HepG2 (cell line): ENCODE data around the gene APBB2. TPM values are rescaled to one million over a fixed set of nuclear protein-coding genes. Genes with fewer than 3 reads are reported as not detected.

Experiments used
- ATF4 ChIP-seq, 2 experiments: fragments of 450-650 bp in 1 of 2; sonication (generic) in 1 of 2; formaldehyde crosslinking; IDR thresholded peaks; 2 replicates each; pipeline versions ENCODE4 v1.5.0 to v1.8.0; 2020 to 2022; ENCODE audit warnings: mild to moderate bottlenecking in 1 of 2, missing genetic modification reagents in 1 of 2
- EEA1 ChIP-seq: sonication (generic); formaldehyde crosslinking; IDR thresholded peaks from 2 replicates; pipeline ENCODE4 v1.5.1; 2020; ENCODE audit warnings: mild to moderate bottlenecking, missing genetic modification reagents, borderline replicate concordance
- FOXM1 ChIP-seq: sonication (generic); formaldehyde crosslinking; IDR thresholded peaks from 2 replicates; pipeline ENCODE4 v1.5.0; 2020; ENCODE audit warnings: missing genetic modification reagents
- HIC2 ChIP-seq: sonication (generic); formaldehyde crosslinking; IDR thresholded peaks from 2 replicates; pipeline ENCODE4 v1.9.0; 2022; ENCODE audit warnings: low read depth, missing genetic modification reagents
- KLF6 ChIP-seq: IDR thresholded peaks from 2 replicates; pipeline ENCODE4 v1.8.0; 2016; ENCODE audit warnings: missing biosample characterization, missing genetic modification reagents
- NFIC ChIP-seq: IDR thresholded peaks from 2 replicates; pipeline ENCODE4 v1.6.1; 2012; ENCODE audit warnings: mild to moderate bottlenecking, low read length, inconsistent platforms
- NFRKB ChIP-seq: fragments of 450-650 bp; IDR thresholded peaks from 2 replicates; pipeline ENCODE4 v1.6.1; 2017
- PCBP1 ChIP-seq: fragments of 200-400 bp; formaldehyde crosslinking; IDR thresholded peaks from 2 replicates; pipeline ENCODE4 v1.6.1; 2017; ENCODE audit warnings: mild to moderate bottlenecking, low read depth, low read length, borderline replicate concordance
- RARG ChIP-seq: sonication (generic); formaldehyde crosslinking; IDR thresholded peaks from 2 replicates; pipeline ENCODE4 v1.4.0; 2020; ENCODE audit warnings: low read depth, mild to moderate bottlenecking, missing genetic modification reagents
- SP1 ChIP-seq, 2 experiments: fragments of 450-650 bp in 1 of 2; sonication (generic) in 1 of 2; formaldehyde crosslinking in 1 of 2; IDR thresholded peaks; 2 replicates each; pipeline versions ENCODE4 v1.4.0 to v1.6.1; 2016 to 2020; ENCODE audit warnings: missing genetic modification reagents in 1 of 2
- TBL1XR1 ChIP-seq: fragments of 150-350 bp; IDR thresholded peaks from 2 replicates; pipeline ENCODE4 v1.6.1; 2014; ENCODE audit warnings: borderline replicate concordance, low read length; ENCODE audit not compliant: partially characterized antibody
- TEAD3 ChIP-seq: optimal IDR thresholded peaks from 2 replicates; pipeline ENCODE3; 2016; ENCODE audit warnings: borderline replicate concordance
- TOPORS ChIP-seq: sonication (generic); formaldehyde crosslinking; IDR thresholded peaks from 2 replicates; pipeline ENCODE4 v1.8.0; 2023; ENCODE audit warnings: mild to moderate bottlenecking, missing genetic modification reagents
- ZNF3 ChIP-seq: IDR thresholded peaks from 2 replicates; pipeline ENCODE4 v1.7.0; 2017; ENCODE audit warnings: inconsistent platforms
- ZNF552 ChIP-seq: sonication (generic); formaldehyde crosslinking; IDR thresholded peaks from 2 replicates; pipeline ENCODE4 v1.9.0; 2022; ENCODE audit warnings: missing genetic modification reagents, mild to moderate bottlenecking, borderline replicate concordance
- ZNF776 ChIP-seq: sonication (generic); formaldehyde crosslinking; IDR thresholded peaks from 2 replicates; pipeline ENCODE4 v1.4.0; 2020; ENCODE audit warnings: mild to moderate bottlenecking, missing genetic modification reagents
- ZSCAN9 ChIP-seq: IDR thresholded peaks from 2 replicates; pipeline ENCODE4 v1.6.1; 2016; ENCODE audit warnings: borderline replicate concordance
- polyA plus RNA-seq, 8 experiments: library from polyadenylated mRNA; depleted of rRNA in 3 of 8; stranded (reverse) in 7 of 8; unstranded in 1 of 8; fragments of >200 nt; fragmentation: Illumina TruSeq in 4 of 8; extraction: Trizol in 4 of 8; gene quantifications; 2 replicates each; pipeline versions ENCODE4 v1.2.1 to v1.2.3, GENCODE V29; 2011 to 2016; ENCODE audit warnings: low read depth in 4 of 8, missing spikeins in 1 of 8, mixed read lengths in 1 of 8; ENCODE audit not compliant: insufficient read depth in 1 of 8
- total RNA-seq, 5 experiments: library from RNA; depleted of rRNA; stranded (reverse); fragments of >200 nt; fragmentation: Illumina TruSeq; extraction: Trizol; gene quantifications; 2 replicates each; pipeline ENCODE4 v1.2.3, GENCODE V29; 2016; ENCODE audit warnings: low read depth in 1 of 5
- TF ChIP-seq, protein P1 (sequence below): sonication (generic); formaldehyde crosslinking; IDR thresholded peaks from 2 replicates; pipeline ENCODE4 v1.5.0; 2020; ENCODE audit warnings: missing genetic modification reagents, mild to moderate bottlenecking, borderline replicate concordance
- TF ChIP-seq, protein P2 (sequence below): sonication (generic); formaldehyde crosslinking; IDR thresholded peaks from 2 replicates; pipeline ENCODE4 v1.8.0; 2022; ENCODE audit warnings: missing genetic modification reagents, mild to moderate bottlenecking, moderate library complexity, borderline replicate concordance
- TF ChIP-seq, protein P3 (sequence below): IDR thresholded peaks from 2 replicates; pipeline ENCODE4 v1.6.1; 2012; ENCODE audit warnings: low read length, improper control_type of control experiment

The APBB2 gene
- total and polyA plus RNA-seq, 2 of the 13 experiments (the other 11 are each of a cell fraction or from before 2014, with no cell fraction given), result 11.7 to 17.0 TPM

- TF ChIP-seq, protein P1, sequence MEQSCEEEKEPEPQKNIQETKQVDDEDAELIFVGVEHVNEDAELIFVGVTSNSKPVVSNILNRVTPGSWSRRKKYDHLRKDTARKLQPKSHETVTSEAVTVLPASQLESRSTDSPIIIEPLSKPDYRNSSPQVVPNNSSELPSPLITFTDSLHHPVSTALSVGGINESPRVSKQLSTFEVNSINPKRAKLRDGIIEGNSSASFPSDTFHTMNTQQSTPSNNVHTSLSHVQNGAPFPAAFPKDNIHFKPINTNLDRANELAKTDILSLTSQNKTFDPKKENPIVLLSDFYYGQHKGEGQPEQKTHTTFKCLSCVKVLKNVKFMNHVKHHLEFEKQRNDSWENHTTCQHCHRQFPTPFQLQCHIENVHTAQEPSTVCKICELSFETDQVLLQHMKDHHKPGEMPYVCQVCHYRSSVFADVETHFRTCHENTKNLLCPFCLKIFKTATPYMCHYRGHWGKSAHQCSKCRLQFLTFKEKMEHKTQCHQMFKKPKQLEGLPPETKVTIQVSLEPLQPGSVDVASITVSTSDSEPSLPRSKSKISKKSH (CRISPR knock-in tag), result no peak
- TF ChIP-seq NFIC (no peak), TEAD3 (CRISPR knock-in tag) (peak; percentile 83), ZSCAN9 (CRISPR knock-in tag) (peak; percentile 60; the same call in 1 of the 2 replicates), NFRKB (no peak), ZNF552 (CRISPR knock-in tag) (no peak), ATF4 (CRISPR knock-in tag; IDR thresholded peaks at IDR 0.05) (peak in 1 of 2 experiments; percentile 81; a peak in 2 of 4 replicates), RARG (no peak), EEA1 (CRISPR knock-in tag) (no peak), PCBP1 (no peak), SP1 (IDR thresholded peaks at IDR 0.05) (no peak), SP1 (CRISPR knock-in tag; IDR thresholded peaks at IDR 0.05) (no peak; the same call in 1 of the 2 replicates), TOPORS (CRISPR knock-in tag) (no peak), HIC2 (CRISPR knock-in tag) (no peak), ZNF776 (0 out of 2 replicates have a peak, but pooled peaks have one; percentile 46), TBL1XR1 (no peak), KLF6 (CRISPR knock-in tag) (0 out of 2 replicates have a peak, but pooled peaks have one; percentile 73), ZNF3 (CRISPR knock-in tag) (no peak; the same call in 1 of the 2 replicates), FOXM1 (no peak)
- TF ChIP-seq, protein P2, sequence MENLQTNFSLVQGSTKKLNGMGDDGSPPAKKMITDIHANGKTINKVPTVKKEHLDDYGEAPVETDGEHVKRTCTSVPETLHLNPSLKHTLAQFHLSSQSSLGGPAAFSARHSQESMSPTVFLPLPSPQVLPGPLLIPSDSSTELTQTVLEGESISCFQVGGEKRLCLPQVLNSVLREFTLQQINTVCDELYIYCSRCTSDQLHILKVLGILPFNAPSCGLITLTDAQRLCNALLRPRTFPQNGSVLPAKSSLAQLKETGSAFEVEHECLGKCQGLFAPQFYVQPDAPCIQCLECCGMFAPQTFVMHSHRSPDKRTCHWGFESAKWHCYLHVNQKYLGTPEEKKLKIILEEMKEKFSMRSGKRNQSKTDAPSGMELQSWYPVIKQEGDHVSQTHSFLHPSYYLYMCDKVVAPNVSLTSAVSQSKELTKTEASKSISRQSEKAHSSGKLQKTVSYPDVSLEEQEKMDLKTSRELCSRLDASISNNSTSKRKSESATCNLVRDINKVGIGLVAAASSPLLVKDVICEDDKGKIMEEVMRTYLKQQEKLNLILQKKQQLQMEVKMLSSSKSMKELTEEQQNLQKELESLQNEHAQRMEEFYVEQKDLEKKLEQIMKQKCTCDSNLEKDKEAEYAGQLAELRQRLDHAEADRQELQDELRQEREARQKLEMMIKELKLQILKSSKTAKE (CRISPR knock-in tag), result no peak
- TF ChIP-seq, protein P3, sequence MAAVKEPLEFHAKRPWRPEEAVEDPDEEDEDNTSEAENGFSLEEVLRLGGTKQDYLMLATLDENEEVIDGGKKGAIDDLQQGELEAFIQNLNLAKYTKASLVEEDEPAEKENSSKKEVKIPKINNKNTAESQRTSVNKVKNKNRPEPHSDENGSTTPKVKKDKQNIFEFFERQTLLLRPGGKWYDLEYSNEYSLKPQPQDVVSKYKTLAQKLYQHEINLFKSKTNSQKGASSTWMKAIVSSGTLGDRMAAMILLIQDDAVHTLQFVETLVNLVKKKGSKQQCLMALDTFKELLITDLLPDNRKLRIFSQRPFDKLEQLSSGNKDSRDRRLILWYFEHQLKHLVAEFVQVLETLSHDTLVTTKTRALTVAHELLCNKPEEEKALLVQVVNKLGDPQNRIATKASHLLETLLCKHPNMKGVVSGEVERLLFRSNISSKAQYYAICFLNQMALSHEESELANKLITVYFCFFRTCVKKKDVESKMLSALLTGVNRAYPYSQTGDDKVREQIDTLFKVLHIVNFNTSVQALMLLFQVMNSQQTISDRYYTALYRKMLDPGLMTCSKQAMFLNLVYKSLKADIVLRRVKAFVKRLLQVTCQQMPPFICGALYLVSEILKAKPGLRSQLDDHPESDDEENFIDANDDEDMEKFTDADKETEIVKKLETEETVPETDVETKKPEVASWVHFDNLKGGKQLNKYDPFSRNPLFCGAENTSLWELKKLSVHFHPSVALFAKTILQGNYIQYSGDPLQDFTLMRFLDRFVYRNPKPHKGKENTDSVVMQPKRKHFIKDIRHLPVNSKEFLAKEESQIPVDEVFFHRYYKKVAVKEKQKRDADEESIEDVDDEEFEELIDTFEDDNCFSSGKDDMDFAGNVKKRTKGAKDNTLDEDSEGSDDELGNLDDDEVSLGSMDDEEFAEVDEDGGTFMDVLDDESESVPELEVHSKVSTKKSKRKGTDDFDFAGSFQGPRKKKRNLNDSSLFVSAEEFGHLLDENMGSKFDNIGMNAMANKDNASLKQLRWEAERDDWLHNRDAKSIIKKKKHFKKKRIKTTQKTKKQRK, result no peak
Measured at GRCh38 chr4:41214136-41214824, at the start of gene APBB2 (continued).
